H9 (cell line): ENCODE results near the gene WDR72. TPM values are rescaled to one million over a fixed set of nuclear protein-coding genes. Genes with fewer than 3 reads are reported as not detected.
A peak's percentile ranks its signal among the peaks of the same experiment; 100 is the strongest.

Source experiments
- DNase-seq: peaks from one replicate; pipeline ENCODE4 v3.0.0-alpha.2; 2017
- H2AFZ ChIP-seq: one replicate; pipeline ENCODE4 v1.6.1; 2013; ENCODE audit warnings: mild to moderate bottlenecking, low read length, control low read depth, moderate library complexity
- H2AK5ac ChIP-seq: 2 replicates; pipeline ENCODE4 v1.6.1; 2013; ENCODE audit warnings: low read length, control low read depth, mixed read lengths; ENCODE audit not compliant: insufficient read length
- H2BK120ac ChIP-seq: one replicate; pipeline ENCODE4 v1.6.1; 2013; ENCODE audit warnings: low read depth, mild to moderate bottlenecking, low read length, control low read depth, inconsistent platforms; ENCODE audit not compliant: poor library complexity, severe bottlenecking
- H2BK12ac ChIP-seq: 2 replicates; pipeline ENCODE4 v1.6.1; 2013; ENCODE audit warnings: low read length, control low read depth, mixed read lengths, low read depth; ENCODE audit not compliant: insufficient read length
- H2BK15ac ChIP-seq: 2 replicates; pipeline ENCODE4 v1.6.1; 2013; ENCODE audit warnings: low read depth, low read length, control low read depth
- H2BK20ac ChIP-seq: one replicate; pipeline ENCODE4 v1.6.1; 2013; ENCODE audit warnings: low read depth, mild to moderate bottlenecking, low read length, control low read depth, inconsistent platforms; ENCODE audit not compliant: poor library complexity, severe bottlenecking
- H2BK5ac ChIP-seq: 2 replicates; pipeline ENCODE4 v1.6.1; 2013; ENCODE audit warnings: low read length, control low read depth, mixed read lengths; ENCODE audit not compliant: insufficient read length
- H3K14ac ChIP-seq: 2 replicates; pipeline ENCODE4 v1.6.1; 2013; ENCODE audit warnings: low read length, control low read depth; ENCODE audit not compliant: insufficient read depth
- H3K18ac ChIP-seq: 2 replicates; pipeline ENCODE4 v1.6.1; 2013; ENCODE audit warnings: low read depth, mild to moderate bottlenecking, mixed read lengths, low read length, control low read depth; ENCODE audit not compliant: insufficient read length
- H3K23ac ChIP-seq: 2 replicates; pipeline ENCODE4 v1.6.1; 2013; ENCODE audit warnings: low read length, control low read depth, mixed read lengths, low read depth; ENCODE audit not compliant: insufficient read length
- H3K23me2 ChIP-seq: 2 replicates; pipeline ENCODE4 v1.6.1; 2013; ENCODE audit warnings: low read depth, mild to moderate bottlenecking, mixed read lengths, low read length, control low read depth; ENCODE audit not compliant: insufficient read length, poor library complexity, severe bottlenecking
- H3K27ac ChIP-seq: 2 replicates; pipeline ENCODE4 v1.5.1; 2013; ENCODE audit warnings: low read length, control low read depth, mixed read lengths, low read depth; ENCODE audit not compliant: insufficient read length
- H3K27me3 ChIP-seq: 2 replicates; pipeline ENCODE4 v1.6.1; 2013; ENCODE audit warnings: low read length, control low read depth, inconsistent platforms; ENCODE audit not compliant: insufficient read depth
- H3K4ac ChIP-seq: 2 replicates; pipeline ENCODE4 v1.6.1; 2013; ENCODE audit warnings: low read depth, mild to moderate bottlenecking, control low read depth, inconsistent platforms, low read length, moderate library complexity
- H3K4me1 ChIP-seq: 2 replicates; pipeline ENCODE4 v1.6.1; 2013; ENCODE audit warnings: low read length, control low read depth, inconsistent platforms; ENCODE audit not compliant: insufficient read depth
- H3K4me2 ChIP-seq: 2 replicates; pipeline ENCODE4 v1.6.1; 2013; ENCODE audit warnings: low read length, control low read depth, mixed read lengths; ENCODE audit not compliant: insufficient read length, insufficient read depth
- H3K56ac ChIP-seq: 2 replicates; pipeline ENCODE4 v1.6.1; 2013; ENCODE audit warnings: low read depth, mild to moderate bottlenecking, mixed read lengths, low read length, control low read depth; ENCODE audit not compliant: insufficient read length
- H3K79me1 ChIP-seq: 2 replicates; pipeline ENCODE4 v1.6.1; 2013; ENCODE audit warnings: low read depth, mild to moderate bottlenecking, moderate library complexity, low read length, control low read depth, inconsistent platforms; ENCODE audit not compliant: insufficient read depth, poor library complexity, severe bottlenecking
- H3K79me2 ChIP-seq: 2 replicates; pipeline ENCODE4 v1.6.1; 2013; ENCODE audit warnings: low read length, control low read depth, inconsistent platforms; ENCODE audit not compliant: insufficient read depth
- H3K9ac ChIP-seq: 2 replicates; pipeline ENCODE4 v1.6.1; 2013; ENCODE audit warnings: low read length, control low read depth, mixed read lengths; ENCODE audit not compliant: insufficient read length; ENCODE audit errors: extremely low read depth
- H3K9me3 ChIP-seq: one replicate; pipeline ENCODE4 v1.6.1; 2013; ENCODE audit warnings: low read depth, low read length, inconsistent platforms; ENCODE audit not compliant: control insufficient read depth
- H3T11ph ChIP-seq: one replicate; pipeline ENCODE4 v1.6.1; 2013; ENCODE audit warnings: mild to moderate bottlenecking, low read length, control low read depth, inconsistent platforms
- H4K20me1 ChIP-seq: one replicate; pipeline ENCODE4 v1.6.1; 2013; ENCODE audit not compliant: control insufficient read depth, insufficient read length, insufficient read depth
- H4K5ac ChIP-seq: 2 replicates; pipeline ENCODE4 v1.6.1; 2013; ENCODE audit warnings: low read depth, mild to moderate bottlenecking, mixed read lengths, low read length, control low read depth; ENCODE audit not compliant: insufficient read length
- H4K8ac ChIP-seq: replicated peaks from 2 replicates; pipeline ENCODE4 v1.6.1; 2013; ENCODE audit warnings: low read length, control low read depth, mixed read lengths, low read depth; ENCODE audit not compliant: insufficient read length
- H4K91ac ChIP-seq: 2 replicates; pipeline ENCODE4 v1.6.1; 2013; ENCODE audit warnings: low read depth, mild to moderate bottlenecking, moderate library complexity, mixed read lengths, low read length, control low read depth; ENCODE audit not compliant: insufficient read length
- H3K27ac Mint-ChIP-seq, 3 experiments: 2 replicates in 2 of 3; 3 replicates in 1 of 3; pipeline ENCODE4 v1.8.0; 2020 to 2021; ENCODE audit warnings: mixed read lengths in 3 of 3, mild to moderate bottlenecking in 1 of 3, moderate library complexity in 1 of 3
- H3K27me3 Mint-ChIP-seq: 2 replicates; pipeline ENCODE4 v1.8.0; 2021; ENCODE audit warnings: low read depth, mild to moderate bottlenecking, moderate library complexity, mixed read lengths
- H3K36me3 Mint-ChIP-seq, 3 experiments: 2 replicates in 2 of 3; 3 replicates in 1 of 3; pipeline ENCODE4 v1.8.0; 2020 to 2021; ENCODE audit warnings: low read depth in 3 of 3, mixed read lengths in 3 of 3; ENCODE audit not compliant: insufficient read depth in 1 of 3
- H3K4me1 Mint-ChIP-seq, 2 experiments: 2 replicates each; pipeline ENCODE4 v1.8.0; 2020; ENCODE audit warnings: mixed read lengths in 2 of 2
- H3K4me3 Mint-ChIP-seq, 2 experiments: 2 replicates in 1 of 2; 3 replicates in 1 of 2; pipeline ENCODE4 v1.8.0; 2020 to 2021; ENCODE audit warnings: mild to moderate bottlenecking in 2 of 2, mixed read lengths in 2 of 2, moderate library complexity in 1 of 2
- H3K9me3 Mint-ChIP-seq, 2 experiments: 2 replicates in 1 of 2; 3 replicates in 1 of 2; pipeline ENCODE4 v1.8.0; 2020; ENCODE audit warnings: mild to moderate bottlenecking in 2 of 2, mixed read lengths in 2 of 2, moderate library complexity in 1 of 2
- CTCF ChIP-seq: fragments of 200-600 bp; sonication (generic); conservative IDR thresholded peaks from 3 replicates; pipeline ENCODE4 v1.8.0; 2021; ENCODE audit warnings: antibody characterized with exemption, mild to moderate bottlenecking
- WGBS: extraction: QIAGEN DNeasy Blood & Tissue Kit; methylation state at CpG from one replicate; pipeline ENCODE4 v1.1.7; 2013; ENCODE audit warnings: missing lambda C conversion rate, low lambda C conversion rate, mixed read lengths; ENCODE audit not compliant: insufficient read length; ENCODE audit errors: extremely low coverage; 5-methylcytosine and 5-hydroxymethylcytosine counted together
- total RNA-seq: library from RNA; stranded (reverse); gene quantifications from 2 replicates; pipeline ENCODE4 v1.2.1, GENCODE V29; 2021

The WDR72 gene
- total RNA-seq, 1 experiment from 2014 or later = 2.9 TPM

- H3K9ac ChIP-seq = no peak overlapping the region
- H3K79me1 ChIP-seq = no peaks in the 10 kb centered on the region
- H2BK15ac ChIP-seq = no peak overlapping the region
- no peak overlapping the region for H4K8ac ChIP-seq
- Mint-ChIP-seq H3K27me3 (no peaks in the 10 kb centered on the region), H3K9me3 (no peaks in the 10 kb centered on the region), H3K4me1 (no peaks in the 10 kb centered on the region), H3K4me3 (no peak overlapping the region), H3K36me3 (no peaks in the 10 kb centered on the region), H3K27ac (no peak overlapping the region)
- H3K27ac ChIP-seq = no peak overlapping the region
- H2AFZ ChIP-seq = no peak overlapping the region
- no peak overlapping the region for H4K91ac ChIP-seq
- no peak overlapping the region for H3K23ac ChIP-seq
- no peak overlapping the region for H3K18ac ChIP-seq
- H2BK20ac ChIP-seq = no peak overlapping the region
- no peak overlapping the region for H3K4ac ChIP-seq
- no peaks in the 10 kb centered on the region for H3K27me3 ChIP-seq
- no peaks in the 10 kb centered on the region for H3K9me3 ChIP-seq
- no peak overlapping the region for H4K5ac ChIP-seq
- H3K56ac ChIP-seq = no peak overlapping the region
- no peak overlapping the region for H2BK12ac ChIP-seq
- no peak overlapping the region for H3K14ac ChIP-seq
- H3K4me2 ChIP-seq = no peak overlapping the region
- H4K20me1 ChIP-seq = no peaks in the 10 kb centered on the region
- no peak overlapping the region for H2BK120ac ChIP-seq
- H3K4me1 ChIP-seq = no peaks in the 10 kb centered on the region
- H2BK5ac ChIP-seq = no peak overlapping the region
- no peak for DNase-seq
- no peak overlapping the region for H3T11ph ChIP-seq
- H3K23me2 ChIP-seq = no peaks in the 10 kb centered on the region
- no CpG with 5 or more reads among the region's 1 CpG for WGBS
- TF ChIP-seq CTCF = peak; percentile 15; the same call in 1 of the 3 replicates
- no peaks in the 10 kb centered on the region for H3K79me2 ChIP-seq
- H2AK5ac ChIP-seq = no peak overlapping the region
Measured at GRCh38 chr15:53473886-53474285, 285.6 kb downstream of the WDR72 start.
